ENCODE data around the gene QSOX2. TPM values are rescaled to one million over a fixed set of nuclear protein-coding genes. Genes with fewer than 3 reads are reported as not detected.

Gene QSOX2
- total RNA-seq, 4 donors from 2014 or later = 5.6 to 18.5 (median 6.6) TPM

DNA sequence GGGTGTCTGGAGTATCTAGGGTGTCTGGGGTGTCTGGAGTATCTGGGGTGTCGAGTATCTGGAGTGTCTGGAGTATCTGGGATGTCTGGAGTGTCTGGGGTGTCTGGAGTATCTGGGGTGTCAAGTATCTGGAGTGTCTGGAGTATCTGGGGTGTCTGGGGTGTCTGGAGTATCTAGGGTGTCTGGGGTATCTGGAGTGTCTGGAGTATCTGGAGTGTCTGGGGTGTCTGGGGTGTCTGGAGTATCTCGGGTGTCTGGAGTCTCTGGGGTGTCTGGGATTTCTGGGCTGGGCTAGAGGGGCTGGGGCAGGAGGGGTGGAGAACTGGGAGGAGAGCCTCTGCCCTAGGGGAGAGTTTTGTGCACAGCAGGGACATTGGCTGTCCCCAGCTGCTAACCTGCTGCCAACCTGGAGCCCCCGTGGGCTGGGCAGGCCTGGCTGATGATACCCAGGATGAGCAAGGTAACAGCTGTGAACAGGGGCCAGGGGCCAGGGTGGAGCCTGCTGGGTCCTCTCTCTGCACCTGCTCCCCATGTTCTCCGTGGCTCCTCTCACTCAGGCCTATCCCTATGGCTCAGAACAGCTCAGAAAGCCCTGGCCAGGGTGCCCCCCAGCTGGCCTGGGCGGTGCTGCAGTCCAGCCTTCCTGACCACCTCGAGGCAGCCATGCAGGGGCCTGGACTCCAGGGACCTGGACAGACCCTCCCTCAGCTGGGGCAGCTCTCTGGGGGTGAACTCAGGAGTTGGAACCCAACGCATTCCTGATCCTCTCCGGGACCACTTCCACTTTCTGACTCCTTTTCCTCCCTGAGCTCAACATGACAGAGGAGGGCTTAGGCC, 70.6 kb downstream of the QSOX2 start:
- ATAC-seq (ENCODE audit: low FRiP score) (peak; percentile 18), DNase-seq (ENCODE audit: low spot score) (no peak)
- TF ChIP-seq, protein P1, sequence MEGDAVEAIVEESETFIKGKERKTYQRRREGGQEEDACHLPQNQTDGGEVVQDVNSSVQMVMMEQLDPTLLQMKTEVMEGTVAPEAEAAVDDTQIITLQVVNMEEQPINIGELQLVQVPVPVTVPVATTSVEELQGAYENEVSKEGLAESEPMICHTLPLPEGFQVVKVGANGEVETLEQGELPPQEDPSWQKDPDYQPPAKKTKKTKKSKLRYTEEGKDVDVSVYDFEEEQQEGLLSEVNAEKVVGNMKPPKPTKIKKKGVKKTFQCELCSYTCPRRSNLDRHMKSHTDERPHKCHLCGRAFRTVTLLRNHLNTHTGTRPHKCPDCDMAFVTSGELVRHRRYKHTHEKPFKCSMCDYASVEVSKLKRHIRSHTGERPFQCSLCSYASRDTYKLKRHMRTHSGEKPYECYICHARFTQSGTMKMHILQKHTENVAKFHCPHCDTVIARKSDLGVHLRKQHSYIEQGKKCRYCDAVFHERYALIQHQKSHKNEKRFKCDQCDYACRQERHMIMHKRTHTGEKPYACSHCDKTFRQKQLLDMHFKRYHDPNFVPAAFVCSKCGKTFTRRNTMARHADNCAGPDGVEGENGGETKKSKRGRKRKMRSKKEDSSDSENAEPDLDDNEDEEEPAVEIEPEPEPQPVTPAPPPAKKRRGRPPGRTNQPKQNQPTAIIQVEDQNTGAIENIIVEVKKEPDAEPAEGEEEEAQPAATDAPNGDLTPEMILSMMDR (IDR thresholded peaks at IDR 0.05) = no peak

DNA sequence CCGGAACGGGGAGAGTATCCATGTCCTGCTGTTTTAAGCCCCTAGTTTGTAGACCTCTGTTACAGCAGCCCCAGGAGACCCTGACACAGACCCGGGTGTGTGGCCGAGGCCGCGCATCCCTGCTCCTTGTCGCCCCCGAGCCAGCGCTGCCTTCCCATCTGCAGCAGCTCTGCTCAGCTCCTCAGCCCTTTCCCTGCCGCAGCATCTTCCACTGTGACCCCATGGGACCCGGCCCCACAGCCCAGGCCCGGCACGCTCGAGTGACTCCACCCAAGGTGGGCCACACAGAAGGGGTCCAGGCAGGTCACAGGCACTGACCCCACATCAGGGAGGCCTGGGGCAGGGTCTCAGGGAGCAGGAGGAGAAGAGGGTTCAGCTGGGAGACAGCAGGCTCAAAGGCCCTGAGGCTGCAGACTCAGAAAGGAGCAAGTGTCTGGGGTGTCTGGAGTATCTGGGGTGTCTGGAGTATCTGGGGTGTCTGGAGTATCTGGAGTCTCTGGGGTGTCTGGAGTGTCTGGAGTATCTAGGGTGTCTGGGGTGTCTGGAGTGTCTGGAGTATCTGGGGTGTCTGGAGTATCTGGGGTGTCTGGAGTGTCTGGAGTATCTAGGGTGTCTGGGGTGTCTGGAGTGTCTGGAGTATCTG, 71.8 kb downstream of the QSOX2 start:
- TF ChIP-seq, protein P1 (IDR thresholded peaks at IDR 0.05) = no peak
- ATAC-seq (ENCODE audit: low FRiP score) = no peak
- DNase-seq (ENCODE audit: low spot score) = no peak

DNA sequence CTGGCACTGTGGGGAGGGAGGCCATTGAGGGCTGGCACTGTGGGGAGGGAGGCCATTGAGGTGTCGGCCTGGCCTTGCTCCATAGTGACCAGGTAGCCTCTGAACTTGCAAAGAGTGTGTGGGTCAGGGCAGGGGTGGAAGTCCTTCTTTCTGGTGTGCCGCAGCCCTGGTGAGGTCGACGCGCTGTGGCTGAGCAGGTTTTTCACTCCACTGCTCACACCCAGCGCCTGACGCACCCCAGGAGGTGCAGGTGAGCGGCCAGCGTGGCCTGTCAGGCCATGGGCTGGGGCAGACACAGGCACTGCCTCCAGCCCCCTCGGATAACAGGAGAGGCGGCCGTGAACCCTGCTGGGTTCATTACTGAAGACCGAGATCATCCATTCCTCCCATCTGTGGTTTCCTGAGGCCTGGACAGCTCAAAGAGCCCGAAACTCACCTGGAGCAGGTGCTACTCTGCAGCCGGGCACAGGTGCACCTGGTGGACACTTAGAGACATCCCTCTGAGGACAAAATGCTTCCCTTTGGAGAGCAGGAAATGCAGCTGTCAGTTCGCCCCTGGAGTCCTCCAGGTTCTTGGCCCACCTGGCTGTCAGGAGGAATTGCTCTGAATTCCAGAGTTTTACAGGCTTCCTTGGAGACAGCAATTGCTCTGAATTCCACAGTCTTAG, 73.1 kb downstream of the QSOX2 start:
- ATAC-seq (ENCODE audit: low FRiP score) (no peak), DNase-seq (ENCODE audit: low spot score) (no peak)

DNA sequence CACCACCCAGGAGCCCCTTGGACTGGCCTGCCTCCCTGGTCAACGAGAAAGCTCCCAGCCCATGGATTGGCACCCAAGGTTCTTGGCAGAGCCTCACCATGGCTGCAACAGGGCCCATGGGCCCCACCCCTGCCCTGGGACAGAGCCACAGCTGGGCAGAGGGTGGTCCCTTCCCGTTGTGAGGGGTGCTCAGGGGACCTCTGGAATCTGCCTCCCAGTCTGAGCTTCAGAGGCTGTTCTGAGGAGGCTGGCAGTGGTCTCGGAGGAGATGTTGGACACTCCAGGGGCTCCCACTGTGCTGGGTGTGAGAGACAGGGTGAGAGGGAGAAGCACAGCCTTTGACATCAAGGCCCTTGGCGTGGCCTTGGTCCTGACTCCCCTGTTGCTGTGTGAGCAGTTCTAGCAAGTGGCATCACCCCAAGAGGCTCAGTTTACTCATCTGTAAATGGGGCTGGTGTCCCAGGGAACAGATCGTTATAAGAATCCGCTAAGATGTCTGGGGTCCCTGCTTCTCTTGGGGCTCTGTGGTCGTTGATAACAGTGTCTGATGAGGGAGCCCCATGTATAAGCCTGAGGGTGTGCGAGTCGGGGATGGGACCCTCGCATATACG, 73.7 kb downstream of the QSOX2 start:
- TF ChIP-seq, protein P1 (IDR thresholded peaks at IDR 0.05) = no peak
- DNase-seq (ENCODE audit: low spot score) (no peak), ATAC-seq (ENCODE audit: low FRiP score) (no peak)

More for the DNA sequence above, 73.1 kb downstream of the QSOX2 start:
- TF ChIP-seq, protein P1 (IDR thresholded peaks at IDR 0.05) = no peak

DNA sequence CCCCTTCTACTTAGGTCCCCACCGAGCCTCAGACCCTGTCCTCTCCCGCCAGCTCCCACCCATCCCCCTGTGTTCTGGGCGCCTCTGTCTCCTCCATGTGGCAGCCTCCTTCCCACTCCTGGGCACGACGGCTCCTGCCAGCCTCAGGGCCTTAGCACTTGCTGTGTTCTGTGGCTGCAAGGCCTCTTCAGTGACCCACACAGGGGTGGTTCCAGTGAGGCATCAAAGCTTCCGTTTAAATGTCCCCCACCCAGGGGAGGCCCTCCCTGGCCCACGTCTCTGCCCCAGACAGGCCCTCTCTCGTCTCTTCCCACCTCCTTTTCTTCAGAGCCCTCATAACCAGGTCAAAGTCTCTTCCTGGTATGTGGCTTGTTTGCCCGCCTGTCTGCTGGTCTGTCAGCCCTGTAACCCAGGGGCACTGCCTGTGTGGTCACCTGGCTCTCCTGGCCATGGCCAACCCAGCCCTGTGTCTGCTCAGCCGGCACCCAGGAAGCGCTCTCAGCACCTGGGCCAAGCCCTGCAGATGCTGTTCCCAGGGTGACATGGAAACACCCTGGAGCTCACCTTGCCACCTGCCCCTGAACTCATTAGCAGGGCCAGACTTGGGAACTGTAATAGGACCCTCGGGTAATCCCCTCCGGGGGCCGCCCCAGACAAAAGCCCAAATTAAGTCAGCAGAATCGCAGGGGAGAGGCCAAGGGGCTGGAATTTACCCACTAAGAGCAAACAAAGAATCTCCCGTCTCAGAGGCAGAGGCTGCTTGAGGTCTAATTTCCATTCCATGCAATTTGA, 74.4 kb downstream of the QSOX2 start:
- DNase-seq (ENCODE audit: low spot score) = no peak
- no peak for ATAC-seq (ENCODE audit: low FRiP score)
- TF ChIP-seq, protein P1 (IDR thresholded peaks at IDR 0.05) = no peak
